PFSK-1 (cell line): ENCODE data around the gene WAC.

Experiments
- FOXP2 ChIP-seq: optimal IDR thresholded peaks from 2 replicates; pipeline ENCODE3; 2011; ENCODE audit warnings: borderline replicate concordance, control low read depth, inconsistent platforms; ENCODE audit not compliant: insufficient read depth; ENCODE audit errors: extremely low read length, extremely low read depth
- POLR2AphosphoS5 ChIP-seq: IDR thresholded peaks from 2 replicates; pipeline ENCODE4 v1.6.1; 2012; ENCODE audit warnings: low read depth, mild to moderate bottlenecking, control low read depth, low read length, moderate library complexity
- SIN3A ChIP-seq: IDR thresholded peaks from 2 replicates; pipeline ENCODE4 v1.6.1; 2012; ENCODE audit warnings: mild to moderate bottlenecking, low read length, moderate library complexity, borderline replicate concordance; ENCODE audit not compliant: insufficient read depth
- TAF1 ChIP-seq: IDR thresholded peaks from 2 replicates; pipeline ENCODE4 v1.6.1; 2012; ENCODE audit warnings: low read length, control low read depth, borderline replicate concordance; ENCODE audit not compliant: insufficient read depth
- TF ChIP-seq, protein P1 (sequence below), 2 experiments: IDR thresholded peaks; 2 replicates each; pipeline versions ENCODE4 v1.6.1 to v1.8.0; 2011 to 2012; ENCODE audit warnings: low read depth in 2 of 2, low read length in 2 of 2, control low read depth in 1 of 2, inconsistent platforms in 1 of 2, mild to moderate bottlenecking in 1 of 2, moderate library complexity in 1 of 2; ENCODE audit not compliant: insufficient read depth in 1 of 2

Gene WAC

DNA sequence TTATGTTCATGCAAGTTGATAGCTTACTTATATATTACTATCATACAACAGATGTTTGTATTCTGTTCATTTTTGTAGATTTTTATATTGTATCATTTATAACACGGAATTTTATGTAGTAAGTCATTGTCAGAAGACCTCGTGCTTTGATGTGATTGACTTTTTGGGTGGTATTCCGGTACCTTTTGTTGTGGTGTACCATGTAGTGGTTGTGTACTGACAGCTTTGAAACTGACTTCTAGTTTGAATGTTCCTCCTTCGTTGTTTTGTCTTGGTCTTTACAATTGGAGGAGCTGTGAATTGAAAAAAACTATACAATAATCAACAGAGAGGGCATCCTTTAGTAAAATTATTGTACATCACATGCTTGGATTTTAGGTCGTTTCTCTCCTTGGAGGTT lies 61.5 kb downstream of the WAC start:
- TF ChIP-seq TAF1 (no peak), SIN3A (no peak), FOXP2 (no peak), POLR2AphosphoS5 (no peak)
- TF ChIP-seq, protein P1, sequence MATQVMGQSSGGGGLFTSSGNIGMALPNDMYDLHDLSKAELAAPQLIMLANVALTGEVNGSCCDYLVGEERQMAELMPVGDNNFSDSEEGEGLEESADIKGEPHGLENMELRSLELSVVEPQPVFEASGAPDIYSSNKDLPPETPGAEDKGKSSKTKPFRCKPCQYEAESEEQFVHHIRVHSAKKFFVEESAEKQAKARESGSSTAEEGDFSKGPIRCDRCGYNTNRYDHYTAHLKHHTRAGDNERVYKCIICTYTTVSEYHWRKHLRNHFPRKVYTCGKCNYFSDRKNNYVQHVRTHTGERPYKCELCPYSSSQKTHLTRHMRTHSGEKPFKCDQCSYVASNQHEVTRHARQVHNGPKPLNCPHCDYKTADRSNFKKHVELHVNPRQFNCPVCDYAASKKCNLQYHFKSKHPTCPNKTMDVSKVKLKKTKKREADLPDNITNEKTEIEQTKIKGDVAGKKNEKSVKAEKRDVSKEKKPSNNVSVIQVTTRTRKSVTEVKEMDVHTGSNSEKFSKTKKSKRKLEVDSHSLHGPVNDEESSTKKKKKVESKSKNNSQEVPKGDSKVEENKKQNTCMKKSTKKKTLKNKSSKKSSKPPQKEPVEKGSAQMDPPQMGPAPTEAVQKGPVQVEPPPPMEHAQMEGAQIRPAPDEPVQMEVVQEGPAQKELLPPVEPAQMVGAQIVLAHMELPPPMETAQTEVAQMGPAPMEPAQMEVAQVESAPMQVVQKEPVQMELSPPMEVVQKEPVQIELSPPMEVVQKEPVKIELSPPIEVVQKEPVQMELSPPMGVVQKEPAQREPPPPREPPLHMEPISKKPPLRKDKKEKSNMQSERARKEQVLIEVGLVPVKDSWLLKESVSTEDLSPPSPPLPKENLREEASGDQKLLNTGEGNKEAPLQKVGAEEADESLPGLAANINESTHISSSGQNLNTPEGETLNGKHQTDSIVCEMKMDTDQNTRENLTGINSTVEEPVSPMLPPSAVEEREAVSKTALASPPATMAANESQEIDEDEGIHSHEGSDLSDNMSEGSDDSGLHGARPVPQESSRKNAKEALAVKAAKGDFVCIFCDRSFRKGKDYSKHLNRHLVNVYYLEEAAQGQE (IDR thresholded peaks at IDR 0.05; ENCODE audit: insufficient read depth in 1 of 2, low read depth in 2 of 2, low read length in 2 of 2) = no peak

DNA sequence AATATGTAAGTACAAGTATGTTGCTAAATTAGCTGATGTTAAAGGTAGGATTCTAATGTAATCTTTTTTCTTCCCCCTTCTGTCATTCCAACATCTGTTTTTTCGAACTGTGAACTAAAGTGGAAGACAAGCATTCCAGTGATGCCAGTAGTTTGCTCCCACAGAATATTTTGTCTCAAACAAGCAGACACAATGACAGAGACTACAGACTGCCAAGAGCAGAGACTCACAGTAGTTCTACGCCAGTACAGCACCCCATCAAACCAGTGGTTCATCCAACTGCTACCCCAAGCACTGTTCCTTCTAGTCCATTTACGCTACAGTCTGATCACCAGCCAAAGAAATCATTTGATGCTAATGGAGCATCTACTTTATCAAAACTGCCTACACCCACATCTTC lies 62.7 kb downstream of the WAC start:
- TF ChIP-seq, protein P1 (IDR thresholded peaks at IDR 0.05; ENCODE audit: insufficient read depth in 1 of 2, low read depth in 2 of 2, low read length in 2 of 2) = no peak
- no peak for TF ChIP-seq POLR2AphosphoS5
- no peak for TF ChIP-seq TAF1
- TF ChIP-seq FOXP2 = no peak
- no peak for TF ChIP-seq SIN3A

DNA sequence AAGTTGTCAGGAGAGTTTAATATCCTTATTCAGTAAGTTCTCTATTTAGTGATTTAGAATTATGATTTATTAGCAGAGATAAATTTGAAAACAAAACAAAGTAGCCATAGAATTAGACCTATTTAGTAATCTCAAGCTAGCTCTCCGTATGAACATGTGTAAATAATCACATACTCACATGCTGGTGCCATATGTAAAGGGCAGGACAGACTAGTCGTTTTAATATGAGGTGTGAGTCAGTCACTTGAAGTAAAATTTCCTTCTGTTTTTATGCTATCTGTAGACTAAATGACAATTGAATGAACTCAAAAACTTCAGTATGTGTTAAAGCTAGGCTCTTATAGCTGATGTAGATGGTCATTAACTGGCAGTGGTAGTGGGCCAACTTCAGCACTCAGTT lies 67.1 kb downstream of the WAC start:
- no peak for TF ChIP-seq FOXP2
- TF ChIP-seq, protein P1 (IDR thresholded peaks at IDR 0.05; ENCODE audit: insufficient read depth in 1 of 2, low read depth in 2 of 2, low read length in 2 of 2) = no peak
- TF ChIP-seq TAF1 = no peak
- TF ChIP-seq POLR2AphosphoS5 = no peak
- TF ChIP-seq SIN3A = no peak

DNA sequence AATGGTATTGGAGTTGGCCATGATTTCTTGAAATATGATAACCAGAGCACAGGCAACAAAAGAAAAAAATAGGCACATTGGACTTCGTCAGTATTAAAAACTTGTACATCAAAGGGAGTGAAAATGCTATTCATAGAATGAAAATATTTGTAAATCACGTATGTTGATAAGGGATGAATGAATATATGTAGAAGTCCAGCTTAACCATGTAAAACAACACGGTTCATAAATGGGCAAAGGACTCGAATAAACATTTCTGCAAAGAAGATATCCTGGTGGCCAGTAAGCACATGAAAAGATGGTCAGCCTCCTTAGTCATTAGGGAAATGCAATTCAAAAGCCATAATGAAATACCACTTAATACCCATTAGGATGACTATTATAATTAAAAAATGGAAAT lies 68.1 kb downstream of the WAC start:
- TF ChIP-seq TAF1 (no peak), SIN3A (no peak), POLR2AphosphoS5 (no peak), FOXP2 (no peak)
- TF ChIP-seq, protein P1 (IDR thresholded peaks at IDR 0.05; ENCODE audit: insufficient read depth in 1 of 2, low read depth in 2 of 2, low read length in 2 of 2) = no peak

DNA sequence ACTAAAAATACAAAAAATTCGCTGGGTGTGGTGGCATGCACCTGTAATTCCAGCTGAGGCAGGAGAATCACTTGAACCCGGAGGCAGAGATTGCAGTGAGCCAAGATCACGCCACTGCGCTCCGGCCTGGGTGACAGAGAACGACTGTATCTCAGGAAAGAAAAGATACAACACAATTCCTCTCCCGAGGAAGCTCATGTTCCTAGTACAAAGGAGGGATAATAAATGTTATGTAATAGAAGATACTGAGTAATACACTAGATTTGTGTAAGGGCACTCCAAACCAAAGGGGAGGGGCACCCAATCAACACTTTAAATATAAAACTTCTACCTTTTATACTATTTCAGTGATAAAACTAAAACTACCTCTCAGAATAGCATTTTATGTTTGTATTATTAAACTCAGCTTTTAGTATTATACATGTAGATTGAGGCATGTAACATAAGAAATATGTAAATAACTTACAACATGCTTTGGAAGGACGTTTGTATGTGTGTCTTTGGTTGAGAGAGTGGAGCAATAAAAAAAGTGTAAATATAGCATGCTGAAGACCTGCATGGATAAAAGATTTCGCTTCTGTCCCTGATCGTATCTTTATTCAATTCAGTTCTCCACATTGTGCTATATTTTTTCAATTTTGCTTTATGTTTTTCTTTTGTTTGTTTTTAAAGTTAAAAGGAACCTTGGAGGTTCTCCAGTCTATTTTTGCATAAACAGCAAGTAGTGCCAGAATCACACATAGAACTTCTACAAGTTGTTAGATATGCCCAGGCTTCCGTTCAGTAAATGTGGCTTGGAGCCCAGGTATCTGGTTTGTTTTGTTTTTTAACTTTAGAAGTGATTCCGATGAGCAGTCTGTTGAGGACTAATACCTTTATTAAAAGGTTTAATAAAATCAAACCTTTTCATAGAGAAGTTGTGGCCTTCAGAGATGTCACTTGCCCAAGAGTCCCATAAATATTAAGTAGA lies 71.9 kb downstream of the WAC start:
- no peak for TF ChIP-seq TAF1
- TF ChIP-seq SIN3A = no peak
- TF ChIP-seq POLR2AphosphoS5 = no peak
- TF ChIP-seq FOXP2 = no peak
- TF ChIP-seq, protein P1 (IDR thresholded peaks at IDR 0.05; ENCODE audit: insufficient read depth in 1 of 2, low read depth in 2 of 2, low read length in 2 of 2) = no peak
